Measurements from ENCODE around the gene CORO1C.

Gene CORO1C

DNA sequence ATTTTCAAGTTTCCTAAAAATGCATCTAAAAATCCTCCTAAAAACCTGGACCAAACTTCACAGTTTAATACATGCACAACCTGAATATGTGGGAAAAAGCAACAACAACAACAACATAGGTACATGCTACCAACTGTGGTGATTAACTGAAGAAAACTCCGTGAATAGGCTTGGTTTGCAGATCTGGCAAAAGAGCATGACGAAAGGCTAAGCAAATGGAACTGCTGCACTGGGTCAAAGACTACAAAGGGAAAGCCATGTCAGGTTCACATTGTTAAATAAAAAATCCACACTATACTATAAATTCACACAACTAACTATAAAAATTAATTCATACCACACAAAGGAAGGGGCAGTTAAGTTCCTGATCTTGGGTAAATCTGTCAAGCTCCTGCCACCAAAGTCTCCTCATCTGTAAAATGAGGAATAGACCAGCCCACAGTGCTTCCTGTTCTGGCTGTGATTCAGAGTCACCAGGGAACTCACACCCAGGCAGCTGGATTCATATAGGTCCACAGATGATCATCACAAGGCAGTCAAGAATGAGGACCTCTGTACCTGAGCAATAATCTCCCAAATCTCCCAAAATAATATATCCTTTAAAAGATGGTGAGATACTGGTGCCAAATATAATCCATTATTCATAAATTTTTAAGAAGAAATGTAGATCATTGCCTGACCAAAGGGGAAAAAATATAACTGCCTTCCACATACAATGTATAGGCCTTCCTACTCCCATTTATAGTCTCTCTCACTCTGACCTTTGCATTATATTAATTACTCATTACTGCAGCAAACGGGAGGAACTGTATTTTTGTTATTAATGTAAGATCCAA is 7.0 kb downstream of the CORO1C start:
- DNase-seq = no peak

- no peak for DNase-seq
Measured at GRCh38 chr12:108722992-108723766, 8.1 kb downstream of the CORO1C start.

- no peak for DNase-seq
Measured at GRCh38 chr12:108722463-108722862, 8.9 kb downstream of the CORO1C start.

GRCh38 chr12:108721824-108722223 is 9.5 kb downstream of the CORO1C start:
- DNase-seq = no peak

- no peak for DNase-seq
Measured at GRCh38 chr12:108720757-108721514, 10.4 kb downstream of the CORO1C start.

DNA sequence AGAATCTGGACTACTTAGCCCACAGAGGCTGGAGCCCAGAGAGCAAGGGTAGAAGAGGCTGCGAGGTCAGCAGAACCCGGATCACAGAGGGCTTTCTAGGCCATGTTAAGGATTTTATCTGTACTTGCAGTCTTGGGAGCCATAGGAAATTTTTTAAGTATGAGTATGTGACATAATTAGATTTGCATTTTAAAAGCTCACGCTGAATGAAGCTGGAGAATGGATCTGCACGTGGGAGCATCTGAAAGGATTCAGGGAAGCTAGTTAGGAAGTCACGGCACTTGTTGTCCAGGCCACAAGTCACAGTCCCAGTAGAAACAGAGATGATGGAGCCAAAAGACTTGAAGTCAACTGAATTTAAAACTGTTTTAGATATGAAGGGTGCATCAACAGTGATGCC is 14.1 kb downstream of the CORO1C start:
- DNase-seq = no peak

- no peak for DNase-seq
Measured at GRCh38 chr12:108714866-108715265, 16.5 kb downstream of the CORO1C start.

- DNase-seq = no peak
Measured at GRCh38 chr12:108713471-108713870, 17.8 kb downstream of the CORO1C start.

DNA sequence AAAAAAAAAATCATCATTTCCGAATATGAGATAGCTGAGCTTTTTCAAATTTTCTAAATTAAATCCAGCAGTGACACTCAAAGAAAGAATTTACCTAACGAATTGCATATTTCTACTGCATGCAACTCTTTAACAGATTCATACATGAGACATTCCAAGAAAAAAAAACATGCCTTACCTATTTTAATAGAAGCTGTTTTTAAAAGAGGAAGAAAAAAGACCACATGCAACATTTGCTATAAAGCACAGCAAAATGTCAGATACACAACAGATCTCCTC is 18.5 kb downstream of the CORO1C start:
- DNase-seq = no peak

DNA sequence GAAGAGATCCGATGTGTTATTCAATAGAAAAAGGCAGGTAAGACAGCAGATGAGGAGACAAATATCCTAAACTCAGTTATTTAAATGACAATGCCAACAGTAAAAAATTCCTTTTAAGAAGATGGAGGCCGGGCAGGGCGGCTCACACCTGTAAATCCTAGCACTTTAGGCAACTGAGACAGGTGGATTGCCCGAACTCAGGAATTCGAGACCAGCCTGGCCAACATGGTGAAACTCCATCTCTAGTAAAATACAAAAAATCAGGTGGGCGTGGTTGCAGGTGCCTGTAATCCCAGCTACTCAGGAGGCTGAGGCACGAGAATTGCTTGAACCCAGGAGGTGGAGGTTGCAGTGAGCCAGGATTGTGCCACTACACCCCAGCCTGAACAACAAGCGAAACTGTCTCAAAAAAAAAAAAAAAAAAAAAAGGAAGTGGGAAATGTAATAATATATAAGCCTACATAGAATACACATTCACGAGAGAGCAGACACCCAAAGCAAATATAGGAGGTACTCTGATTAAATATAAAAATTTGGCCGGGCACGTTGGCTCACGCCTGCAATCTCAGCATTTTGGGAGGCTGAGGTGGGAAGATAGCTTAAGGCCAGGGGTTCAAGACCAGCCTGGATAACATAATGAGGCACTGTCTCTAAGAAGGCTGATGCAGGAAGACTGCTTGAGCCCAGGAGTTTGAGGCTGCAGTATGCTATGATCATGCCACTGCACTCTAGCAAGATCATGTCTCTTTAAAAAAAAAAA is 19.0 kb downstream of the CORO1C start:
- no peak for DNase-seq

- no peak for DNase-seq
Measured at GRCh38 chr12:108711489-108712164, 19.7 kb downstream of the CORO1C start.

DNA sequence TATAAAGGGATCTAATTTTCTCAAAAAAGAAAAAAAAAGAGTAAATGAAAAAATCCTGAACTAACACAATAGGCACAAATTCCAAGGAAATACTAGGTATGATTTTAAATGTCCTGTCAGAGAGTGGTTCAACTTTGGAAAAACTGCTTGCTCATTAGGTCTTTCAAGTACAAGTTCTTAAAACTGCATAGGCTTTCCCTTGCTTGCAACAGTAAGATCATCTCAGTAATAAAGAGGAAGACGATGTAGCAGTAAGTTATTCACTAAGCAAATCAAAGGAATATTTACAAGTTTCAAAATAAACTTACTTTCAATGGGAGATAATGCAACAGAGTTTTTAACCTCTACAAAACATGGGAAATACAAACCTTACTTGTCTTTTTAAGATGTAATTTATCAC is 21.6 kb downstream of the CORO1C start:
- no peak for DNase-seq

- DNase-seq = no peak
Measured at GRCh38 chr12:108704527-108704926, 26.8 kb downstream of the CORO1C start.

- no peak for DNase-seq
Measured at GRCh38 chr12:108702595-108703320, 28.6 kb downstream of the CORO1C start.

DNA sequence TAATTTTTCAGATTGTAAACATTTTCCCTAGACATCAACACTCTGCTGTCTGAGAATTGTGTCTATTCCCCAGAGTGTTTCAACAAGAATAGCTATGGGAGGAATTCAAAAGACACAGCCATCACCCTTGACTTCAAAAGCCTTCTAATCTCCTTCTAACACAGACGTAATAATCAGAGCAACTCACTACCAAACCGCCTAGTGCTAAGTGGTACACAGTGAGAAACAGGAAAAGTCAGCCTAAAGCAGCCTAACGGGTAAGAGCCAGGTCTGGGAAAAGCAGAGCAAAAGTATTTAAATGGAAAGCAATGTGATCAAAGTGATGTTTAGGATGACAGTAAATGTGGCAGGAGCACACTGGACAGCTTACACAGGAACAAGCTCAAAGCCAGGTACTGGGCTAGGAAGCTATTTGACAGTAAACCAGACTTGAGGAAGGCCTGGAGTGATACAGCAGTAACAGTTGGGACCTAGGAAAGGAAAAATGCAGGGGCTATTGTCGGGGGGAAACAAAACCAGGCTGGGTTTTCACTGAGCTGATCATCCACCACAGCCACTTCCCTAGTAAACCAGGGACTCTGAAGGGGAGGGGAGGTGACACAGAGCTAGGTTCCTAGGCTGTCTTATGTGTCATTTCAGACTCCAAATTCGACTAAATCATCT is 29.4 kb downstream of the CORO1C start:
- no peak for DNase-seq

DNA sequence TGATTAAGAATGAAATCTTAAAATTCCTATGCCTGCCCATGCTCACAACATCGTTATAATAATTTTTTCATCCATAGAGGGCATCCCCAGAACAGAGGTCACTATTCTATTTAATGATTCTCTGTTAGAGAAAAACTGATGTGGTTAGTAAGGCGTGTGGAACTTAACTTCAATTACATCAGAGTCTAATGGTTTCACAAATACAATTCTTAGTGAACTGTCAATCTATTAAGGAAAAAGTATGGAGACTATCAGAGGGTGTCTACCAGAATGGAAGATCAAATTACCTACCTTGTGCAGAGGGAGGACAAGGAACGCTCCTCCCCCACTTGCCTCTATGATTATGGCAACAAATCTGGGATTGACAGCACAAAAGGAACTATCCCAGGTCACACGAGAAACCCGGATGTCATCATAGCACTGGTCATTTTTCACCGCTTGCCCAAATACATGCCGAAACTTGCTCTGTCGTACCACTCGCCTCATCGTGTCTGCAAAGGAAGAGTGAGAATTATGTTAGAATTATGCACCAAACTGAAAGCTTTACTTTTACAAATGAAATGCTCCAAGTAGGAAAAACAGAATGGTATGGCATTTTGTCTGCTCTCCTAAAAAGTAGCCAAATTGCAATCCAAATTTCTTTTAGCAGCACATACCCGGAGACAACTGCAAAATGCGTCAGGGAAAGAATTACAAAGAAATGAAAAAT is 30.3 kb downstream of the CORO1C start:
- no peak for DNase-seq

- no peak for DNase-seq
Measured at GRCh38 chr12:108699955-108700563, 31.3 kb downstream of the CORO1C start.

DNA sequence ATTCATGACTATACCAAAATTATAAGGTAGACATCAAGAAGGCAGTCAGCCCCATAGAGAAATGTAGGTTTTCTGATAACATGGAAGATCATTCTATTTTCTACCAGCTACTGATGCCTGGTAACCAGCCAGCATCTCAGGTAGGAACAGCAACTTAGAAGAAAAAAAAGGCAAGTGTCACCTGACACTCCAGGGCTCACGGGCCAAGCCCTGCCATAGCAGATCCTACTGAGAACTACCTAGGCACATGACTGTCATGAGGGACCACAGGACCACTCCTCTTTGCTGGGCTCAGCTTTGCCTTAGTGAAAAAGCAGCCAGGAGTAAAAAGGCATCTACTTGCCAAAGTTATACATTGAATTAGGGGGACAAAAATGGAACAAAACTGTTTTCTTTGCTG is 33.4 kb downstream of the CORO1C start:
- DNase-seq = no peak

- no peak for DNase-seq
Measured at GRCh38 chr12:108696996-108697290, 34.4 kb downstream of the CORO1C start.
